Endothelial cell of umbilical vein (primary cell): ENCODE measurements around the gene ZG16. TPM values are rescaled to one million over a fixed set of nuclear protein-coding genes. Genes with fewer than 3 reads are reported as not detected.

Source experiments
- BruUV-seq: library from RNA; stranded (reverse); fragments of 400-500 nt; replicated peaks from 2 replicates; lab custom pipeline; 2021; lab: Mats Ljungman, UMichigan
- CTCF ChIA-PET: fragments of 300-600, 350-600 bp; sonication (Branson Sonifier 250); formaldehyde crosslinking; loops from one replicate; lab custom pipeline; 2021; ENCODE audit warnings: antibody characterized with exemption, inconsistent platforms; lab: Charles Lee
- POLR2A ChIA-PET: fragments of 300-600, 350-600 bp; sonication (Branson Sonifier 250); formaldehyde crosslinking; loops from one replicate; lab custom pipeline; 2021; ENCODE audit warnings: antibody characterized with exemption, inconsistent platforms; lab: Charles Lee
- DNase-seq: peaks from one replicate; pipeline ENCODE4 v3.0.0-alpha.2; 2011; ENCODE audit warnings: low read depth, low spot score
- FAIRE-seq: peaks from 2 replicates; lab custom pipeline; 2011; peaks lifted over from hg19 to GRCh38; lab: Jason Lieb, UNC
- H2AFZ ChIP-seq: 2 replicates; pipeline ENCODE4 v1.6.0; 2012; ENCODE audit warnings: low read depth, low read length, control low read depth, inconsistent platforms
- H3K27ac ChIP-seq: 2 replicates; pipeline ENCODE4 v1.5.1; 2011; ENCODE audit warnings: low read depth, mild to moderate bottlenecking, control low read depth, low read length, moderate library complexity; ENCODE audit not compliant: insufficient read depth
- H3K27me3 ChIP-seq, 2 experiments: 2 replicates each; pipeline versions ENCODE4 v1.6.0 to v1.6.1; 2011; ENCODE audit warnings: low read length in 2 of 2, mixed read lengths in 1 of 2; ENCODE audit not compliant: control insufficient read depth in 2 of 2, insufficient read depth in 2 of 2
- H3K36me3 ChIP-seq, 2 experiments: 2 replicates in 1 of 2; 3 replicates in 1 of 2; pipeline ENCODE4 v1.5.1; 2011; ENCODE audit warnings: low read length in 2 of 2, mild to moderate bottlenecking in 1 of 2, moderate library complexity in 1 of 2; ENCODE audit not compliant: control insufficient read depth in 2 of 2, insufficient read depth in 2 of 2; ENCODE audit errors: extremely low read depth in 1 of 2
- H3K4me1 ChIP-seq: 3 replicates; pipeline ENCODE4 v1.5.1; 2011; ENCODE audit warnings: mild to moderate bottlenecking, low read length; ENCODE audit not compliant: control insufficient read depth, insufficient read depth; ENCODE audit errors: extremely low read depth
- H3K4me2 ChIP-seq: 2 replicates; pipeline ENCODE4 v1.6.1; 2011; ENCODE audit warnings: low read length, control low read depth, mixed read lengths; ENCODE audit not compliant: insufficient read depth
- H3K4me3 ChIP-seq, 3 experiments: fragments of 200-600 bp in 1 of 3; sonication (generic), shearing (Covaris generic) in 1 of 3; replicated peaks in 1 of 3; 2 replicates each; pipeline ENCODE4 v1.5.1; 2011 to 2016; ENCODE audit warnings: control low read depth in 3 of 3, low read length in 3 of 3, mild to moderate bottlenecking in 2 of 3, inconsistent platforms in 1 of 3, low read depth in 1 of 3, moderate library complexity in 1 of 3; ENCODE audit not compliant: insufficient read depth in 1 of 3
- H3K79me2 ChIP-seq: 2 replicates; pipeline ENCODE4 v1.6.0; 2012; ENCODE audit warnings: low read length, inconsistent platforms; ENCODE audit not compliant: control insufficient read depth, insufficient read depth
- H3K9ac ChIP-seq: replicated peaks from 2 replicates; pipeline ENCODE3; 2011; ENCODE audit warnings: low read length, control low read depth; ENCODE audit not compliant: insufficient read depth; ENCODE audit errors: extremely low read depth
- H3K9me1 ChIP-seq: replicated peaks from 3 replicates; pipeline ENCODE4 v1.6.0; 2011; ENCODE audit warnings: mild to moderate bottlenecking, low read length; ENCODE audit not compliant: control insufficient read depth, insufficient read depth; ENCODE audit errors: extremely low read depth
- H3K9me3 ChIP-seq: replicated peaks from 2 replicates; pipeline ENCODE4 v1.5.1; 2012; ENCODE audit warnings: low read length, inconsistent platforms; ENCODE audit not compliant: control insufficient read depth, insufficient read depth
- H4K20me1 ChIP-seq: replicated peaks from 2 replicates; pipeline ENCODE3; 2011; ENCODE audit warnings: mild to moderate bottlenecking, low read length; ENCODE audit not compliant: control insufficient read depth, insufficient read depth; ENCODE audit errors: extremely low read depth
- EZH2 ChIP-seq: IDR thresholded peaks from 2 replicates; pipeline ENCODE4 v1.6.1; 2012; ENCODE audit warnings: borderline replicate concordance, low read depth, mild to moderate bottlenecking, moderate library complexity, low read length, inconsistent platforms; ENCODE audit not compliant: severe bottlenecking
- FOS ChIP-seq: IDR thresholded peaks from 2 replicates; pipeline ENCODE4 v1.6.1; 2011; ENCODE audit warnings: mild to moderate bottlenecking, low read length, moderate library complexity, borderline replicate concordance; ENCODE audit not compliant: insufficient read depth
- JUN ChIP-seq: IDR thresholded peaks from 2 replicates; pipeline ENCODE4 v1.6.1; 2011; ENCODE audit warnings: borderline replicate concordance, low read depth; ENCODE audit not compliant: insufficient read length, insufficient read depth
- MAX ChIP-seq: IDR thresholded peaks from 2 replicates; pipeline ENCODE4 v1.6.1; 2011; ENCODE audit not compliant: insufficient read depth, insufficient read length
- MYC ChIP-seq: IDR thresholded peaks from one replicate; pipeline ENCODE4 v1.6.1; 2011; ENCODE audit warnings: mild to moderate bottlenecking, low read depth, low read length
- POLR2A ChIP-seq: IDR thresholded peaks from 2 replicates; pipeline ENCODE4 v1.6.1; 2012; ENCODE audit warnings: low read depth, mild to moderate bottlenecking, control low read depth, low read length
- POLR2AphosphoS5 ChIP-seq: IDR thresholded peaks from 2 replicates; pipeline ENCODE4 v1.6.1; 2012; ENCODE audit warnings: low read depth, mild to moderate bottlenecking, control low read depth, low read length, moderate library complexity; ENCODE audit not compliant: insufficient read depth
- dilution Hi-C: fragments of 300-500 bp; cut with MboI; formaldehyde crosslinking; loops from one replicate; pipeline ENCODE4 v1.15.0; 2019; ENCODE audit warnings: low sequenced_read_pairs; ENCODE audit not compliant: extremely low pct_ligation_motif_present
- intact Hi-C: fragments of 100-400 bp; cut with micrococcal nuclease; formaldehyde crosslinking; loops from one replicate; pipeline ENCODE4 v1.10.0; 2022
- polyA plus RNA-seq, 4 experiments: library from polyadenylated mRNA; depleted of rRNA in 3 of 4; stranded (reverse) in 3 of 4; unstranded in 1 of 4; fragments of >200 nt; gene quantifications; 2 replicates each; pipeline versions ENCODE4 v1.2.1 to v1.2.3, GENCODE V29; 2011 to 2012; ENCODE audit warnings: missing spikeins in 1 of 4
- total RNA-seq: library from RNA; stranded (reverse); gene quantifications from 2 replicates; pipeline ENCODE4 v1.2.3, GENCODE V29; 2021
- TF ChIP-seq, protein P1 (sequence below), 2 donors: IDR thresholded peaks; 1 replicate in 1 of 2; 2 replicates in 1 of 2; pipeline ENCODE4 v1.5.1; 2011; ENCODE audit warnings: low read length in 2 of 2, mild to moderate bottlenecking in 2 of 2, moderate library complexity in 2 of 2, control low read depth in 1 of 2, inconsistent platforms in 1 of 2, low read depth in 1 of 2; ENCODE audit not compliant: insufficient read depth in 1 of 2; ENCODE audit errors: extremely low read depth in 1 of 2

ZG16 gene
- total and polyA plus RNA-seq, 2 donors (not counting 3 experiments of a cell fraction or from before 2014, with no cell fraction given) = not detected

DNA sequence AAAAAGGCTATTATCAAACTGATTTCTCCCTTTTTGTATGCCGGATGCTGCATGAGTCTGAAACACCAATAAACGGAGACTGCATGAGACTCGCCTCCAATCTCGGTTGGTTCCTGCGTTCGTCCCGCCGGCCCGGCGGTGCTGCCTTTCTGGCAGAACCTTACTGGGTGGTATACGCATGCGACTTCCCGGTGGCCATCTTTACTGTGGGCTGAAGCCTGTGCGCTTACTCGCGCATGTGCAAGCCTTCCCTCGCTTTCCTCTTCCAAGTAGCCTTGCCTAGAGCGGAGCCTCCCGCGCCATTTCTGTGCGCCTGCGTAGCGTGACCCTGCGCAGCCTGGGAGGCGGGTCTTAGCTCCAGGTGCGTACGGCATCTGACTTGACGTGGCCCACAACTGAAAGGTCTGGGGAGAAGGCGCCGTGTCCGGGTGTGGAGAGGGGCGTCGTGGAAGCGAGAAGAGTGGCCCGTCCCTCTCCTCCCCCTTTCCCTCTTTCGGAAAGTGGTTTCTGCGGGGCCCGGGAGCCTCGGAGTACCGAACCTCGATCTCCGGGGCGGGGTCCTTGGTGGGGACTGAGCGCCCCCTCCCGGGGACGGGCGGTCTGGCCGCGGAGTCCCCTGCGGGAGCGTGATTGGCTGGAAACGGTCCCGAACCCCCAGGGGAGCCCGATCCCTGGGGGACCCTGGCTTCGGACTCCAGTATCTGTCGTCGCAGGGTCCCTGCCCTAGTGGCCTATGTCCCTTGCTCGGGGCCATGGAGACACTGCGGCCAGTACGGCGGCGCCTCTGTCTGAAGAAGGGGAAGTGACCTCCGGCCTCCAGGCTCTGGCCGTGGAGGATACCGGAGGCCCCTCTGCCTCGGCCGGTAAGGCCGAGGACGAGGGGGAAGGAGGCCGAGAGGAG lies 38.0 kb downstream of the ZG16 start, which contains the start of gene PAGR1:
Gene PAGR1 (plus strand): TSS at position 360 of the 901 bp plus-strand sequence. CDS start 374 bp downstream, at position 734.
- H3K4me1 ChIP-seq = peaks cover 35% of the 10 kb centered on the region
- POLR2A ChIA-PET = interaction anchor here (0.6 to 0.7 kb wide), 4 partner anchors 9 to 1107 kb away, joined by 3 to 7 read pairs (median 5); partner anchors contain the start of genes FBXL19 and YPEL3
- CTCF ChIA-PET = interaction anchor here (0.7 to 8.2 kb wide), 21 partner anchors 8 to 216 kb away, joined by 3 to 140 read pairs (median 6); partner anchors contain the start of genes ASPHD1, KIF22 and SEZ6L2
- H3K36me3 ChIP-seq = peaks cover 0 to 5% of the 10 kb centered on the region in 2 experiments
- intact Hi-C loops = loop anchor here (1.0 kb wide), 3 partner anchors 8 to 87 kb away; partner anchors contain the start of gene KIF22
- peak within 1 kb of the TSS; percentile 77 for H2AFZ ChIP-seq
- no peaks in the 10 kb centered on the region for H3K9me1 ChIP-seq
- TSS peak; percentile 16 for BruUV-seq
- dilution Hi-C loops = no loop called here
- peak; percentile 94 for FAIRE-seq
- TF ChIP-seq JUN (no peak), EZH2 (no peak), MYC (peak; percentile 87), MAX (peak; percentile 59), FOS (no peak), POLR2A (peak; percentile 80), POLR2AphosphoS5 (peak; percentile 65)
- TF ChIP-seq, protein P1, sequence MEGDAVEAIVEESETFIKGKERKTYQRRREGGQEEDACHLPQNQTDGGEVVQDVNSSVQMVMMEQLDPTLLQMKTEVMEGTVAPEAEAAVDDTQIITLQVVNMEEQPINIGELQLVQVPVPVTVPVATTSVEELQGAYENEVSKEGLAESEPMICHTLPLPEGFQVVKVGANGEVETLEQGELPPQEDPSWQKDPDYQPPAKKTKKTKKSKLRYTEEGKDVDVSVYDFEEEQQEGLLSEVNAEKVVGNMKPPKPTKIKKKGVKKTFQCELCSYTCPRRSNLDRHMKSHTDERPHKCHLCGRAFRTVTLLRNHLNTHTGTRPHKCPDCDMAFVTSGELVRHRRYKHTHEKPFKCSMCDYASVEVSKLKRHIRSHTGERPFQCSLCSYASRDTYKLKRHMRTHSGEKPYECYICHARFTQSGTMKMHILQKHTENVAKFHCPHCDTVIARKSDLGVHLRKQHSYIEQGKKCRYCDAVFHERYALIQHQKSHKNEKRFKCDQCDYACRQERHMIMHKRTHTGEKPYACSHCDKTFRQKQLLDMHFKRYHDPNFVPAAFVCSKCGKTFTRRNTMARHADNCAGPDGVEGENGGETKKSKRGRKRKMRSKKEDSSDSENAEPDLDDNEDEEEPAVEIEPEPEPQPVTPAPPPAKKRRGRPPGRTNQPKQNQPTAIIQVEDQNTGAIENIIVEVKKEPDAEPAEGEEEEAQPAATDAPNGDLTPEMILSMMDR (IDR thresholded peaks at IDR 0.05; ENCODE audit: extremely low read depth in 1 of 2, insufficient read depth in 1 of 2, low read depth in 1 of 2, low read length in 2 of 2) = peak; percentile 95 to 98
- H3K4me3 ChIP-seq = peak within 1 kb of the TSS; percentile 65 to 85 (median 81)
- no peaks in the 10 kb centered on the region for H4K20me1 ChIP-seq
- H3K27me3 ChIP-seq = no peaks in the 10 kb centered on the region
- DNase-seq = peak; percentile 100
- peak within 1 kb of the TSS; percentile 47 for H3K27ac ChIP-seq
- no peaks in the 10 kb centered on the region for H3K9me3 ChIP-seq
- peak within 1 kb of the TSS; percentile 53 for H3K9ac ChIP-seq
- peak within 1 kb of the TSS; percentile 49 for H3K4me2 ChIP-seq
- H3K79me2 ChIP-seq = peaks cover 19% of the 10 kb centered on the region
